Measurements from ENCODE around the gene H6PD.

DNA sequence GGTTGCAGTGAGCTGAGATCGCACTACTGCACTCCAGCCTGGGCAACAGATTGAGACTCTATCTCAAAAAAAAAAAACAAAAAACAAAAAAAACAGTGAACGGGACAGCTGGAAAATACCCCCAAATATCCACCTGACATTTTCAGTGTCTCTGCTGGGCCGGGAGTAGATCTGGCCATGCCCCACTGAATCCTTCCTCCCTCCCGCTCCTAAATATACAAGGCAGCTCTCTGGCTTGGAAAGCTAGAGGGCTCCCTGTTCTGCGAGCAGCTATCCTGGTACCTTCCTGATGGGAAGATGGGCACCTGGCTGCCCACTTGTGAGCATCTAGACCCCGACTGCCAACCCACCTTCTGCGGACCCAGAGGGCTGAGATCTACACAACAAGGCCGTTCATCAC lies 79.5 kb downstream of the H6PD start:
- no peak for TF ChIP-seq CTCF (IDR thresholded peaks at IDR 0.05; ENCODE audit: insufficient read depth, low read length)
- TF ChIP-seq POLR2AphosphoS5 (IDR thresholded peaks at IDR 0.05; ENCODE audit: low read depth): no peak
- TF ChIP-seq REST (IDR thresholded peaks at IDR 0.05; ENCODE audit: insufficient replicate concordance, low read depth): no peak
- TF ChIP-seq GABPA (IDR thresholded peaks at IDR 0.05; ENCODE audit: low read depth): no peak
- no peak for TF ChIP-seq SPI1 (IDR thresholded peaks at IDR 0.05; ENCODE audit: borderline replicate concordance, low read depth)
